ENCODE measurements around the gene TNFRSF14. TPM values are rescaled to one million over a fixed set of nuclear protein-coding genes. Genes with fewer than 3 reads are reported as not detected.

The TNFRSF14 gene
- total and polyA plus RNA-seq, 2 of the 13 experiments (the other 11 are each of a cell fraction or from before 2014, with no cell fraction given), result 11.9 to 49.9 TPM

DNA sequence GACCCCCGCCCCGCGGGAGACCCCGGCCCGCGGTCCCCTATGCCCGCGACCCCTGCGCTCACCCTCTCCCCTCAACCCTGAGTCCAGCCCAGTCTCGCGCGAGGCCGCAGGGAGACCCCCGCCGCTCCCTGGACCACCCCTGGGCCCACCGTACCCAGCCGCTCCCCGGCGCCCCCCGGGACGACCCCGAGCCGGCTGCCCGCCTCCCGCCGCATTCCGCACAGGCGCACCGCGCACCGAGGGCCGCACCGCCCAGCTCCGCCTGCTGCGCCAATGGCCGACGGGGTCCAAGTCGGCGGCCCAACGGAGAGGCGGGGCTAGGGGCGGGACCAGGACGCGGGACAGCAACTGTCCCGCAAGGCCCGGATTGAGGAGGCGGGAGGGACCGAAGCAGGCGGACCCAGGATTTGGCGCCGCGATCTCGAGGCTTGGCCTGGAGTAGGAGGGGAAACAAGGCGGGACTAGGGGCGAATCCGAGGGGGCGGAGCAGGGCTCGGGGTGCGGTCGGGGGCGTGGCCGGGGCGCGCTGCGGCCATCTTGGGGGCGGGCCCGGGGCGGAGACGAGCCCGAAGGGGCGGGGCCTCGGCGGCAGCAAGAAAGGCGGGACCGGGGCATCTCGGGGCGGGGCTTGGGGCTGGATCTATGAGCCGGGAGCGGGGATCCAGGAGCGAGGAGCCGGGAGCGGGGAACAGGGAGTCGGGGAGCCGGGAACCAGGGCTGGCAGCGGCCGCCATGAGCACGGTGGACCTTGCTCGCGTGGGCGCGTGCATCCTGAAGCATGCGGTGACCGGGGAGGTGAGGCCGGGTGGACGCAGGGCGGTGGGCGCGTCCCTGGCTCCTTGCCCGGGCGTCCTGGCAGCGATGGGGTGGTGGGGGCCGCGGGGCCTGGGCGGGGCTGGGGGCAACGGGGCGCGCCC is 30.2 kb downstream of the TNFRSF14 start, which contains the start of gene PRXL2B (continued):
- TF ChIP-seq ZNF343 (CRISPR knock-in tag; IDR thresholded peaks at IDR 0.05) (no peak), PRPF4 (IDR thresholded peaks at IDR 0.05; ENCODE audit: low read depth, low read length, poor library complexity, severe bottlenecking) (no peak), ARID2 (CRISPR knock-in tag; IDR thresholded peaks at IDR 0.05; ENCODE audit: borderline replicate concordance) (no peak), ZSCAN29 (CRISPR knock-in tag; conservative IDR thresholded peaks at IDR 0.05) (no peak), TSC22D2 (CRISPR knock-in tag; IDR thresholded peaks at IDR 0.05; ENCODE audit: borderline replicate concordance) (no peak), GABPB1 (CRISPR knock-in tag; IDR thresholded peaks at IDR 0.05) (peak; percentile 64), ZNF329 (CRISPR knock-in tag; IDR thresholded peaks at IDR 0.05; ENCODE audit: low read depth) (no peak), ZNF816 (CRISPR knock-in tag; IDR thresholded peaks at IDR 0.05; ENCODE audit: borderline replicate concordance) (0 out of 2 replicates have a peak, but pooled peaks have one; percentile 16), ZNF883 (CRISPR knock-in tag; IDR thresholded peaks at IDR 0.05; ENCODE audit: not compliant biosample characterization) (peak; percentile 48), IRF2 (CRISPR knock-in tag; IDR thresholded peaks at IDR 0.05) (no peak), RBM39 (IDR thresholded peaks at IDR 0.05; ENCODE audit: low read depth, low read length, poor library complexity, severe bottlenecking) (no peak), TAF1 (CRISPR knock-in tag; IDR thresholded peaks at IDR 0.05) (peak; percentile 54; the same call in 1 of the 2 replicates), NONO (IDR thresholded peaks at IDR 0.05) (no peak), NONO (CRISPR knock-in tag; conservative IDR thresholded peaks at IDR 0.05) (0 out of 2 replicates have a peak, but pooled peaks have one; percentile 25), ZNF619 (CRISPR knock-in tag; IDR thresholded peaks at IDR 0.05) (no peak), ZNF451 (CRISPR knock-in tag; IDR thresholded peaks at IDR 0.05) (peak; percentile 71), ONECUT2 (CRISPR knock-in tag; IDR thresholded peaks at IDR 0.05) (no peak), PITX1 (CRISPR knock-in tag; IDR thresholded peaks at IDR 0.05) (no peak), REPIN1 (CRISPR knock-in tag; IDR thresholded peaks at IDR 0.05; ENCODE audit: borderline replicate concordance, low read depth) (peak; percentile 50; the same call in 1 of the 2 replicates), ZNF264 (CRISPR knock-in tag; IDR thresholded peaks at IDR 0.05) (no peak), ZNF510 (CRISPR knock-in tag; IDR thresholded peaks at IDR 0.05; ENCODE audit: low read depth) (no peak), ZNF138 (CRISPR knock-in tag; IDR thresholded peaks at IDR 0.05; ENCODE audit: low read depth) (no peak)
- TF ChIP-seq, protein P1, sequence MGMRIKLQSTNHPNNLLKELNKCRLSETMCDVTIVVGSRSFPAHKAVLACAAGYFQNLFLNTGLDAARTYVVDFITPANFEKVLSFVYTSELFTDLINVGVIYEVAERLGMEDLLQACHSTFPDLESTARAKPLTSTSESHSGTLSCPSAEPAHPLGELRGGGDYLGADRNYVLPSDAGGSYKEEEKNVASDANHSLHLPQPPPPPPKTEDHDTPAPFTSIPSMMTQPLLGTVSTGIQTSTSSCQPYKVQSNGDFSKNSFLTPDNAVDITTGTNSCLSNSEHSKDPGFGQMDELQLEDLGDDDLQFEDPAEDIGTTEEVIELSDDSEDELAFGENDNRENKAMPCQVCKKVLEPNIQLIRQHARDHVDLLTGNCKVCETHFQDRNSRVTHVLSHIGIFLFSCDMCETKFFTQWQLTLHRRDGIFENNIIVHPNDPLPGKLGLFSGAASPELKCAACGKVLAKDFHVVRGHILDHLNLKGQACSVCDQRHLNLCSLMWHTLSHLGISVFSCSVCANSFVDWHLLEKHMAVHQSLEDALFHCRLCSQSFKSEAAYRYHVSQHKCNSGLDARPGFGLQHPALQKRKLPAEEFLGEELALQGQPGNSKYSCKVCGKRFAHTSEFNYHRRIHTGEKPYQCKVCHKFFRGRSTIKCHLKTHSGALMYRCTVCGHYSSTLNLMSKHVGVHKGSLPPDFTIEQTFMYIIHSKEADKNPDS (CRISPR knock-in tag; IDR thresholded peaks at IDR 0.05), result no peak
- TF ChIP-seq, protein P2, sequence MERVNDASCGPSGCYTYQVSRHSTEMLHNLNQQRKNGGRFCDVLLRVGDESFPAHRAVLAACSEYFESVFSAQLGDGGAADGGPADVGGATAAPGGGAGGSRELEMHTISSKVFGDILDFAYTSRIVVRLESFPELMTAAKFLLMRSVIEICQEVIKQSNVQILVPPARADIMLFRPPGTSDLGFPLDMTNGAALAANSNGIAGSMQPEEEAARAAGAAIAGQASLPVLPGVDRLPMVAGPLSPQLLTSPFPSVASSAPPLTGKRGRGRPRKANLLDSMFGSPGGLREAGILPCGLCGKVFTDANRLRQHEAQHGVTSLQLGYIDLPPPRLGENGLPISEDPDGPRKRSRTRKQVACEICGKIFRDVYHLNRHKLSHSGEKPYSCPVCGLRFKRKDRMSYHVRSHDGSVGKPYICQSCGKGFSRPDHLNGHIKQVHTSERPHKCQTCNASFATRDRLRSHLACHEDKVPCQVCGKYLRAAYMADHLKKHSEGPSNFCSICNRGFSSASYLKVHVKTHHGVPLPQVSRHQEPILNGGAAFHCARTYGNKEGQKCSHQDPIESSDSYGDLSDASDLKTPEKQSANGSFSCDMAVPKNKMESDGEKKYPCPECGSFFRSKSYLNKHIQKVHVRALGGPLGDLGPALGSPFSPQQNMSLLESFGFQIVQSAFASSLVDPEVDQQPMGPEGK (CRISPR knock-in tag; IDR thresholded peaks at IDR 0.05), result no peak
- TF ChIP-seq, protein P3, sequence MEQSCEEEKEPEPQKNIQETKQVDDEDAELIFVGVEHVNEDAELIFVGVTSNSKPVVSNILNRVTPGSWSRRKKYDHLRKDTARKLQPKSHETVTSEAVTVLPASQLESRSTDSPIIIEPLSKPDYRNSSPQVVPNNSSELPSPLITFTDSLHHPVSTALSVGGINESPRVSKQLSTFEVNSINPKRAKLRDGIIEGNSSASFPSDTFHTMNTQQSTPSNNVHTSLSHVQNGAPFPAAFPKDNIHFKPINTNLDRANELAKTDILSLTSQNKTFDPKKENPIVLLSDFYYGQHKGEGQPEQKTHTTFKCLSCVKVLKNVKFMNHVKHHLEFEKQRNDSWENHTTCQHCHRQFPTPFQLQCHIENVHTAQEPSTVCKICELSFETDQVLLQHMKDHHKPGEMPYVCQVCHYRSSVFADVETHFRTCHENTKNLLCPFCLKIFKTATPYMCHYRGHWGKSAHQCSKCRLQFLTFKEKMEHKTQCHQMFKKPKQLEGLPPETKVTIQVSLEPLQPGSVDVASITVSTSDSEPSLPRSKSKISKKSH (CRISPR knock-in tag; IDR thresholded peaks at IDR 0.05; ENCODE audit: borderline replicate concordance), result 0 out of 2 replicates have a peak, but pooled peaks have one; percentile 53

Data from HepG2 (cell line).